GM21390 (cell line): ENCODE measurements around the gene RNF114.
"Not testable (repeated sequence)": the region's sequence is repeated elsewhere in the genome, so short reads cannot be mapped to it uniquely, and the experiment has no call there.

Source experiments
- ATAC-seq: cut with Tn5 transposase; IDR thresholded peaks from one replicate; pipeline ENCODE4 v1.9.1; 2021; ENCODE audit not compliant: unreplicated experiment

The RNF114 gene

GRCh38 chr20:49961413-49961812 lies 25.2 kb downstream of the RNF114 start:
- ATAC-seq, result no peak

DNA sequence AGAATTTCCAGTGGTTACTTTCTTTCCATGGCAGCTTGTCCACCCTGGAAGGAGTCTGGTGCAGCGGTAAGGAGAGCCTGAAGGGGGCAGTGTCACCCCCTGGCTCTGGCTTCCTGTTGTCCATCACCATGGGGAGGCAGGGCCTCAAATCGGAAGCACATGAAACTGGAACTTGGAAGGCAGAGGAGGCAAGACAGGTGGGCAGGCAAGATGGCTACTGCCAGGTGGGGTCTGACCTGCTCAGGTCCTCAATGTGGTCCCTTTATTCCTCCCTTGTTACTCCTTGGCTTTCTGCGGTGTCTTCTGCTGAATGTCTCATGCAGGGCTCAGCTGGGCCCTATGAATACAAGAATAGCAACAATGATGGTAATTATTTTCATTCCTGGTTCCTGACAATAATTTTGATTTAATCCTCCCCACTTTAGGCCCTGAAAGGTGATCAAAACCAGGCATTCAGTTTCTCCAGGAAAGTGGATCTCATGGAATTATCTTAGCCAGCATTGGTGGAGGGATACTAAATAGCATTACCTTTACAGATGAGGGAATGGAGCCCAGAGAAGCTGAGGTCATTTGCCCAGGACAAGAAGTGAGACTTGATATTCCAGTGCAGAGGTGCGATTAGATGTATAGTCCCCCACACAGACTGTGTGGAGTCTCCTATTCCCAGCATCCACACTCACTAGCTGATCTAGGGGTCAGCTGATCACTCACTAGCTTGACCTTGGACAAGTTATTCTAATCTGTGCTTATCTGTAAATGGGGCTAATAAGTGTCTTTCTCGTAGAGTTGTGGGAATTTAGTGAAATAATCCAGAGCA lies 29.0 kb downstream of the RNF114 start:
- no peak for ATAC-seq

- no peak for ATAC-seq
Observed at GRCh38 chr20:49965781-49966305, 29.6 kb downstream of the RNF114 start.

- no peak for ATAC-seq
Observed at GRCh38 chr20:49966861-49967260, 30.7 kb downstream of the RNF114 start.

GRCh38 chr20:49969234-49969633 lies 33.0 kb downstream of the RNF114 start:
- no peak for ATAC-seq

GRCh38 chr20:49969946-49970345 lies 33.7 kb downstream of the RNF114 start:
- ATAC-seq, result no peak

DNA sequence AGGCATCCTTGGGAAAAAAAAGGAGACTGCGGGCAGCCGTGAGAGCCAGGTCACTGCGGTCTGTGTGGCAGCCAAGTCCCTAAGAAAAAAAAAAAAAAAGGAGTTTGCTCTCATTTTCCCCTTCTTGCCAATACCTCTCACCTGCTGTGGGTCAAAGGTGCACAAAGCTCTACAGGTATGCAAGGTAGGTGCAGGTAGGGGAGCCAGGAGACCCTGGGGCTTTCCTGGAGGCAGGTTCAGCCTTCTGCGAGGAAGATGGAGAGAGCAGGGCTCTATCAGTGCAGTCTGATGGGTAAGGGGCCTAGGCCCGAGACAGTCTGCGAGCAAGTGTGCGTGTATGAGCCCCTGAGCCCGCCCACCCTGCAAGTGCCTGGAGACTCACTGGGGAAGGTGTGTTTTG lies 34.3 kb downstream of the RNF114 start:
- ATAC-seq, result no peak

DNA sequence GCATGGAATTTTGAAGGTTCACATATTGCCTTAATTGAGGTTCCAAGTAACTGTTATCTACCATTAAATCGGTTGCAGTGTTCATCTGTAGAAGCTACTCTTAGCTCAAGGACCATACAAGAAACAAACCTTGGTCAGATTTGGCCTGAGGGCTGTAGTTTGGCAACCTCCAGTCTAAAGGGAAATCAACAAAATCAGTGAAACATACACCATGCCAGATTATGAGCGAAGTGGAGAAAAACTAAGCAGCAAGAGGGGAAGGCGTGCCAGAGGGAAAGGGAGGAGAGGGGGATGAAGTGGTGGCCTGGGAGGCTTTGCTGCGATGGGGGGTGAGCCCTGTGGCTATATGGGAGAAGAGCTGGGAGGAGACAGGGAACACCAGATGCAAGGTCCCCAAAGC lies 37.8 kb downstream of the RNF114 start:
- no peak for ATAC-seq

GRCh38 chr20:49976542-49976941 lies 40.3 kb downstream of the RNF114 start:
- ATAC-seq, result no peak

- not testable (repeated sequence) for ATAC-seq
Observed at GRCh38 chr20:49977740-49978139, 41.5 kb downstream of the RNF114 start.

DNA sequence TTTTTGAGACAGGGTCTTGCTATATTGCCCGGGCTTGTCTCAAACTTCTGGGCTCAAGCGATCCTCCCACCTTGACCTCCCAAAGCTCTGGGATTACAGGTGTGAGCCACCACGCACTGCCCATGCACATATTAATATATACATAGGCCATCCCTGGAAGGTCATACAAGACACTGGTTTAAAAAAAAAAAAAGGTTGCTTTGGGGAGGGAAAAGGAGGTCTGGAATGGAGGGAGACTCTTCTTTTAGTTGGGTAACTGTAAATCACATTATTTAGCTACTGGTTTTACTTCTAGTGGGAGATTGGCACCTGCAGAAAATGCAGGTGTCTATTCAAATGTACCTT lies 42.5 kb downstream of the RNF114 start:
- ATAC-seq, result no peak

DNA sequence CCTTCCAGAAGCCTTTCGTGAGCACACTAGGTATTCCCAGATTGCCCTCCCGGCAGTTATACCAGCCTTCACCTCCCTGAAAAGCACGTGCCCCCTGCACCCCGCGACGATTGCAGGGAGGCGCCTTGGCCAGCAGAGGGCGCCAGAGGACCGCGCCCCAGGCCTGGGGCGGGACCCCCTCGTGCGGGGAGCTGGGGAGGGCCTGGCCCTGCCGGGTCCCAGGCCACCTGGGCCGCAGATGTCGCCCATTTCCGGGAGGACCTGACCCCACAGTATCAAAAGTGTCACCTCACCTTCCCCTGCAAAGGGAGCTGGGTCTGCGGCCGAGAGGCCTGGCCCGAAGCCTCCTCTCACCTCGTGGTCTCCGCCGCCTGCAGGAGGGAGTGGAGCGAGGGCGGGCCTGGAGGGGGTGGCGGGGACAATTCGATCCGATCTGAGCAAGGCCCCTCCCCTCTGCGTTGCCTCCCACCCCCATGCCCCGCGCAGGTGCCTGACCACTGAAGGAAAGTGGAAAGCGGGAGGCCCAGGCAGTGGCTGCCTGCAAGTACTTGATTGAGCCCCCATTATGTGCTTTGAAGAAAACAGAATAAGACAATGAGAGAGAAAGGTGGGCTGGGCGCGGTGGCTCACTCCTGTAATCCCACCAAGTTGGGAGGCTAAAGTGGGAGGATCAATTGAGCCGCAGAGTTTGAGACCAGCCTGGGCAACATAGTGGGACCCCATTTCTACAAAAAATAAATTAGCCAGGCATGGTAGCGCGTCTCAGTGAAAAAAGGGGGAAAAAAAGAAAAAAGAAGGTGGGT lies 43.0 kb downstream of the RNF114 start:
- no peak for ATAC-seq

DNA sequence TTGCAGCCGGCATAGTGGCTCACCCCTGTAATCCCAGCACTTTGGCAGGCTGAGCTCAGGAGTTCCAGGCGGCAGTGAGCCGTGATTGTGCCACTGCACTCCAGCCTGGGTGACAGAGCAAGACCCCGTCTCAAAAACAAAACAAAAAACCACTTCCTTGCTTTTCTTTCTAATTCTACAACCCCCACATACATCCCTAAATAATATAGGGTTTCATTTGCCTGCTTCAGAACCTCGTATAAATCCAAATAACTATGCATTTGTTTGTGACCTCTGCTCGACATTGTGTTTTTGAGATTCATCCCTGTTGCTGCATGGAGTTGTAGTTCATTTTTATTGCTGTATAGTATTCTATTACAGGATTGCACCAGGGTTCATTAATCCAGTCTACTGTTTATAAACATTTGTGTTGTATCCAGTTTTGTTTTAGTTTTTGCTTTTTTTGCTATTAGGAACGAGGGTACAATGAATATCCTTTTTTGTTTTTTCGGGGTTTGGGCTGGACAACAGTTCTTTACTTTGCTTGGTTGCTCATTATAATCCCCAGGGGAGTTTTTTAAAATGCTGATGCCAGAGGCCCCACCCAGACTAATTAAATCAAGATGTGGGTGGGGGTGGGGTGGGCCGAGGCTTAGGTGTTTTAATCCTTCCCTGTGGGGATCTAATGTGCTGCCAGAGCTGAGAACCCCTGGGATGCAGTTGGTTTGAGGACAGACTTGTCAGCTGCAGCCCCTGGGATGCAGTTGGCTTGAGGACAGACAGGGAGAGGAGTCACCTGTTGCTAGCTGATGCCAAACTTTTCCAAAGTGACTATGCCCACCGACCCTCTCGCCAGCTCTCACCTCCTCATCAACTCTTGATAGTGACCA lies 44.2 kb downstream of the RNF114 start:
- no peak for ATAC-seq

GRCh38 chr20:49981218-49982071 lies 45.2 kb downstream of the RNF114 start:
- ATAC-seq, result no peak

DNA sequence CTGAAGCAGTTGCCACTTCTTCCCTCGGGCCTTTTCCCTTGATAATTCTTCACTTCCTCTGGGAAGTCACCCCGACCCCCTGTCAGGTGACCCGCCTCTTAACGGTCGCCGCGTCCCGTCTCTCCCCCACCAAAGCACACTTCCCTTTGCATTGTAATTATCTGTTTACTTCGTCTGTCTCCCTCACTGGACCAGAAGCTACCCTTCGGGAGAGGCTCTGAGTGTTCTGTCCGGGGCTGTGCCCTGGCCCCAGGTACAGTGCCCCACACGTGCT lies 45.8 kb downstream of the RNF114 start:
- ATAC-seq, result no peak

DNA sequence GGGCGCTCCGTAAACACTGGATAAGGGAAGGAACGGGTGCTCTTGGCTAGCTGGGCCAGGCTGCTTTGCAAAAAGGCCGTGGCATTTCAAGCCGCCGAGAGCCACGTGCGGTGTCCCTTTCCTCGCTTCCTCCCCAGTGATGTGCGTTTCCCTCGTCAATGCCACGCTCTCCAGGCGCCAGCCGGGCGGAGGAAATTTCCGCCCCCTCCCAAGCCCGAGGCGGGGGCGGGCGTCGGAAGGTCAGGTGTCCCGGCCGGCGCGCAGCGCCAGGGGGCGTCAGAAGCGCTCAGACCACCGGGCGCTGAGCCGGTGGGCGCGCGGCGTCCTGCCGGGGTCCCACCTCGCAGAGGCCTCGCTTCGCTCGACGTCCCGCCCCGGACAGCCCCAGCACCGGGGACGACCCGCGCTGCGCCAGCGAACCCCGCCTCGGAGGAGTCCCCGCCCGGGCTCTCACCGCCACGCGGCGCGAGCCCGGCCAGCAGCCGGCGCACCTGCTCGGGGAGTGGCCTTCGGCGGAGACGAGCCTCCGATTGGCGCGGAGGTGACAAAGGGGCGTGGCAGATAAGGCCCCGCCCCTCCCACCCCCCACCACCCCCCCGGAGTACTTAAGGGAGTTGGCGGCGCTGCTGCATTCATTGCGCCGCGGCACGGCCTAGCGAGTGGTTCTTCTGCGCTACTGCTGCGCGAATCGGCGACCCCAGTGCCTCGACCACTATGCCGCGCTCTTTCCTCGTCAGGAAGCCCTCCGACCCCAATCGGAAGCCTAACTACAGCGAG lies 46.3 kb downstream of the RNF114 start, which contains the start of gene SNAI1:
Gene SNAI1 (plus strand): TSS at position 635 of the 777 bp plus-strand sequence. CDS start 80 bp downstream, at position 715.
- peak; percentile 76 for ATAC-seq

DNA sequence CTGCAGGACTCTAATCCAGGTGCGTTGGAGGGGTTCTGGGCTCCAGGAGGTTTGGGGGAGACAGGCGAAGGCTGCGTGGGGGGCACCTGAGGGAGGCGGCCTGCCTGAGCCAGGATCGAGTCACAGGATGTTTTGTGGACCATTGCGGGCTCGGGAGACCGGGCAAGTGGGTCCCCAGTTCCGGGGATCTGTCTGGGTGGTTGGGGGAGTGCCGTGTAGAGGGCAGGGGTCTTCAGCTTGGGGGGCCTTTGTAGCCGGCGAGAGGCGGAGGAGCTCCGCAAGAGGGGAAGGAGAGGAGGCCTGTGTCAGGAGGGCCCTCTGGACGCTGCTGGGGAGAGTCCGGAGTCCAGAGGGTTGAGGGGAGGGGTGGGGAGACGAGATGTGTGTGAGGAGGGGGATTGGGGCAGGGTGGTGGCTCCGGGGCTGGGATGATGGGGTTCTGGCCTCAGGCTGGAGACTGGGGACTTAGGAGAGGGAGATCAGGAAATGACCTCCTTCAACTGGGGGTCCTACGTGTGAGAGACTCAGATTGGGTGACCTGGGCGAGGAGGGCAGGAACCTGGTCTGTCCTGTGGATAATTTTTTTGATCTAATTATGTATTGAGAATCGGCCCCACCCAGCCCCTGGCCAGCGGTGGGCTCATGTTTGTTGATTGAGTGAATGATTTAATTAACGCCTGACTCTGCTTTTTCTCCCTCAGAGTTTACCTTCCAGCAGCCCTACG lies 47.1 kb downstream of the RNF114 start:
- ATAC-seq, result no peak

DNA sequence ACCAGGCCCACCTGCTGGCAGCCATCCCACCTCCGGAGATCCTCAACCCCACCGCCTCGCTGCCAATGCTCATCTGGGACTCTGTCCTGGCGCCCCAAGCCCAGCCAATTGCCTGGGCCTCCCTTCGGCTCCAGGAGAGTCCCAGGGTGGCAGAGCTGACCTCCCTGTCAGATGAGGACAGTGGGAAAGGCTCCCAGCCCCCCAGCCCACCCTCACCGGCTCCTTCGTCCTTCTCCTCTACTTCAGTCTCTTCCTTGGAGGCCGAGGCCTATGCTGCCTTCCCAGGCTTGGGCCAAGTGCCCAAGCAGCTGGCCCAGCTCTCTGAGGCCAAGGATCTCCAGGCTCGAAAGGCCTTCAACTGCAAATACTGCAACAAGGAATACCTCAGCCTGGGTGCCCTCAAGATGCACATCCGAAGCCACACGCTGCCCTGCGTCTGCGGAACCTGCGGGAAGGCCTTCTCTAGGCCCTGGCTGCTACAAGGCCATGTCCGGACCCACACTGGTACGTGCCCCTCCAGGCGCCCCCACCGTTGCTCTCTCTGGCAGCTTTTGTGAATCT lies 47.7 kb downstream of the RNF114 start:
- no peak for ATAC-seq
